NCI-H2227 (cell line): Measurements from ENCODE around the gene PLD1.
"Not testable (repeated sequence)": the region's sequence is repeated elsewhere in the genome, so short reads cannot be mapped to it uniquely, and the experiment has no call there.

ENCODE experiments used
- DNase-seq: peaks from one replicate; lab custom pipeline; 2025; ENCODE audit not compliant: unreplicated experiment; lab: John Stamatoyannopoulos, UW

Gene PLD1

DNA sequence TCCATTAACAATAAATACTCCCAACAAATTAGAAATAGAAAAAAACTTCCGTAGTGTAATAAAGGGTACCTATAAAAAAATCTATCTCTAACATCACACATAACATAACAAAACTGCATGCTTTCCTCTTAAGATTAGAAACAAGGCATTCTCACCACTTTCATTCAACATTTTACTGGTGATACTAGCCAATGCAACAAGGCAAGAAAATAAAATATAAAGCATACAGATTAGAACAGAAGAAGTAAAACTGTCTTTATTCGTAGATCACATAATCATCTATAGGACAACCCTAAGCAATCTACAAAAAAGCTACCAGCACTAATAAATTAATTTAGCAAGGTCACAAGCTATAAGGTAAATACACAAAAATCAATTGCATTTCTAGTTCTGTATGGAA, 107.1 kb downstream of the PLD1 start:
- DNase-seq, result no peak

DNA sequence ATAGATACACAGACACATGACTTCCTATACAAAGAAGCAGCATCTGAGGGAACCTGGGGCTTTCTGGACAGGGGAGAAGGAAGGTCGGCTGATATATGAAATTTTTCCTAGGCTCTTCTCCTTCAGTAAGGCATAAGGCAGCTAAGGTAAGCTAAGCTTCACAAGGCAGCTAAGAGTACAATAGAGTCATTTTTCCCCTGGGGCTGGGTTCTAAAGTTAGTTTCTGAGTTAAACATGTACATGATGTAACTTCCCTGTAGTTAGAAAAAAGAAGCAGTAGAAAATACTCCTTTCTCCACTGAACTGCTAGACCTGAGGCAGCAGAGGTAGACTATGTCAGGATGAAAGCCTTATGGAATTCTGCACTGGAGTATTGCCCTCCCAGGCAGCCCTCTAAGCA, 109.6 kb downstream of the PLD1 start:
- DNase-seq, result no peak

- no peak for DNase-seq
Measured at GRCh38 chr3:171700157-171700556, 110.1 kb downstream of the PLD1 start.

DNA sequence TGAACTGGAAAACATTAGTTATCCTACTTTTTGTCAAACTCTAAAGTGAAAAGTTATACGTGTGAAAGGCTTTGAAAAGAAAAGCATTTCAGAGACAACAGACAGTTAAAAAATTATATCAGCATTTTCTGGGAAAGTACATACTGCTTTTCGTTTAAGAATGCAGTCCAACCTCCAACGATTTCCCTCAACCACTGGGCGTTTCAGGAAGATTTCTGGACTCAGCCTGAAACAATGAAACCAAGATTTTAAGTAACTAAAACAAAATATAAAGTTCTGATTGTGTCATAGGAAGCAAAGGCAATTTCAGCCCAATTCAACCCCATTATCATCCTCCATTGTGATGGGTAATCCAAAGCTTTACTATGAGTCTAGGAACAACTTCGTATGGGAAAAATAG, 110.7 kb downstream of the PLD1 start:
- no peak for DNase-seq

- DNase-seq, result no peak
Measured at GRCh38 chr3:171696805-171697204, 113.5 kb downstream of the PLD1 start.

DNA sequence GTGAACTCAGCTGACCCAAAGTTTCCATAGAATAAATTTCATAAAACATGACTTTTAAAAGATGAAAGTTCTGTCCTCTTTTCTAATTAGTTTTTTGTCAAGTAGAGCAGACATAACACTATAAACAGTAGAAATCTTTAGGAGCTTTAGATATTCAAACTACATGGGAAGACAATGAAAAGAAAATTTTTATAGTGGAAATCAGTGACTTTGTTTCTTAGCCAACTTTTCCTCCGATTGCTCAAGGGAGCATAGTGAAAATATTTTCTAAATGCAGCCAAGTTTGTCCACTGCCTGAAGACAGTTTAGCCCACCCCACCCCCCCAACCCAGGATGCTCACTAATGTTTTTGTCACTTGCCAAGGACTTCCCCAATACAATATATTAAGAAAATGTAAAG, 114.9 kb downstream of the PLD1 start:
- no peak for DNase-seq

GRCh38 chr3:171694888-171695287, 115.4 kb downstream of the PLD1 start:
- no peak for DNase-seq

GRCh38 chr3:171692551-171692950, 117.7 kb downstream of the PLD1 start:
- not testable (repeated sequence) for DNase-seq

- no peak for DNase-seq
Measured at GRCh38 chr3:171691485-171691884, 118.8 kb downstream of the PLD1 start.

- DNase-seq, result no peak
Measured at GRCh38 chr3:171690281-171690680, 120.0 kb downstream of the PLD1 start.

GRCh38 chr3:171688593-171688992, 121.7 kb downstream of the PLD1 start:
- no peak for DNase-seq

- DNase-seq, result no peak
Measured at GRCh38 chr3:171688002-171688401, 122.3 kb downstream of the PLD1 start.

GRCh38 chr3:171687581-171687980, 122.7 kb downstream of the PLD1 start:
- DNase-seq, result no peak

GRCh38 chr3:171687064-171687463, 123.2 kb downstream of the PLD1 start:
- no peak for DNase-seq

GRCh38 chr3:171685116-171685895, 125.0 kb downstream of the PLD1 start:
- no peak for DNase-seq

- DNase-seq, result no peak
Measured at GRCh38 chr3:171684221-171684620, 126.1 kb downstream of the PLD1 start.

DNA sequence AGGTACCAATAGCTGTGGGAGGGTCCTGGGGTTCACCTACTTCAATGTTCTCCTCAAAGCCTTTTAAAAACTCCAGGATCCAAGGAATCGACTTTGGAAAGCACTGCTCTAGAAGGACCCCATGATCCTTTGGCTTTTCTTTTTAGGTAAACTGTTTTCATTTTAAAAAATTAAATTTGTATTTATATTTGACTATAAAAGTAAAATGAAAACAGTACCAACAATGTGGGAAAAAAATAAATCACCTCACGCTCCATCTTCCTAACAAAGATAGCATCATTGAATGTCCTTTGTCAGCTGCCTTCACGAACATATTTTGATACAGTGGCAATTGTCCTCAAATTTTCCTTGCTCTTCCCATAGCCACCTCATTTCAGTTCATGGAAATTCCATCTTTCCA, 127.5 kb downstream of the PLD1 start:
- no peak for DNase-seq

DNA sequence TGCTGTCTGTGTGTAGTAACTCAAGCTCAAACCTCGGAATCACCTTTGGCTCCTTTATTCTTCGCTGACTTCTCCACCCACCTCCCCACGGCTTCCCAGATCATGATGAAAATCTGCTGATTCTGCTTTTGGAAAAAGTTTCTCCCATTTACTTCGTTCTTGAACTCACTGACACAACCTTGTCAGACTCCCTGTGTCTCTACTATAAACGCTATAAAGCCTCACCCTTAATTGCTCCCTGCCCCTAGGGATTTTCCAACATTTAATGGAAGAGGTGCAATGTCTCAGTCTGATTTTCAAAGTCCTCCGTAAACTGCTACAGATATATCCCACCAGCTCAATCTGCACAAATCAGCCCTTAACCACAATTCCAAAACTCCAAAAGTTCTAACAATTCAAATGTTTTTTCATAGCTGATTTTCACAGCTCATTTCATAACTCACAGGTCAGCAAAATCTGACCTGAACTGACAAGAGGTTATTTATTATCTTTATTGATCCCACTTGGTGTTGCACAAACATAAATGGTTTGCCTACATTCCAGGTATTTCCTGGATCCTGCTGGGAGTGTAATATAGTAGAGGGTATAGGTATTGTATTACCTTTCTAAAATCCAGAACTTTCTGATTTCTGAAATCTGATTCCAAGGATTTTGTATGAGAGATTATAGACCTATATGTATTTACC, 129.4 kb downstream of the PLD1 start:
- no peak for DNase-seq

DNA sequence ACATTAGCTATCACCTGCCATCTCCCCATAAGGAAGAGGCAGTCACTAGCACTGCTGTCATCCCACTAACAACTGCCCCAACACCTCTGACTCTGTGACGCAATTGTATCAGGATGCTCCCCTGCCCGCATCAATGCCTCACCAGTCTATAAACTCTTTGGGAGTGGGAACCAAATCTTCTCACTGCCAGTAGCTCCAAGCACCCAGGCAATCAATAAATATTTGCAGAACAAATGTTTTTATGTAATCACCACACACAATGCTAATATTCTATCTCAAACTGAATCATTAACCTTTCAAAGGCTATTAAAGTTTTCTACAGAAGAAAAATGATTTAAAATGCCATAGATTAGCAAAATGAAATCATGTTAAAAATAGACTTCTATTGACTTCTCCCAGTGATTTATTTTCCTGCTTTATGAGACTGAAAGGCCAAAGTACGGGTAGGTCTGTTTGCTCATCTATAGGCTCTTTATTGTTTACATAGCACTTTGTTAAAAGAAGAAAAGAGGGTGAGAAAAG, 131.3 kb downstream of the PLD1 start:
- DNase-seq, result no peak

DNA sequence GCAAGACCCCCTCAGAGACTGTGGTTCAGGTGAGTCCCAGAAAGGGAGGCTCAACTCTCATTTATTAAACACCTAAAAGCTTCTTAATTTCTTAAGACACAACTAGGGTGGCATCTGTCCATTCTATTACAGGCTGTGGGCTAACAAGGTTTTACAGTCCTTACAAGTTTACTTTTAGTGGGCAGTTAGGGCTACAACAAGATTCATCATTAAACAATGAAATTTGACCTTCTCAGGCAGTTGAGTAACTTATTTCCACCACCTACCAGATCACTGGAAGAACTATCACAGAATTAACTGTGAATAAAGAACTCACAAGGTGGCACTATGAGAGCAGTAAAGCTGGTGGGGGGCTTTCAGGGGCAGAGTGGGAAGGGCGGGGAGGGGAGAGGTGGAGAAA, 132.6 kb downstream of the PLD1 start:
- DNase-seq, result no peak

GRCh38 chr3:171676601-171677175, 133.6 kb downstream of the PLD1 start:
- DNase-seq, result no peak

DNA sequence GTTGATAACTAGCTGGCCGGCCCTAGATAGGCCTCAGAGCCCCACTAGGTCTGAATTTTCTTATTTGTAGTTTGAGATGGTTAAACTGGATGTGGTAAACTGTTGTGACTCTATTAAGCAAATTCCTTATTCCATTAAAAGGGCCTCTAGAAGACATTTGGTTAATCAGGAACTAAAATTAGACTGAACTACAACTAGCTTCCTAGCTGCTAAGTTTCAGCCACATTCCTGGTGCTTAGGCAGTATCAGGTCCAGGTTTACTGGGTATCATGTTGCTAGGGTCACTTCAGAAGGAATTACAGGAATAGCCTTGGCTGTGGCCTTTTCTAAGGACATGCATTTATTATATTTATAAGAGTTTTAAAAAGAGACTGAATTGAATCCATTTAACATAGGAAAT, 136.3 kb downstream of the PLD1 start:
- no peak for DNase-seq
